ENCODE results near the gene CHEK2. TPM values are rescaled to one million over a fixed set of nuclear protein-coding genes. Genes with fewer than 3 reads are reported as not detected.

Gene CHEK2
- total and polyA plus RNA-seq, 2 experiments from 2014 or later: 86.0 to 121 TPM

DNA sequence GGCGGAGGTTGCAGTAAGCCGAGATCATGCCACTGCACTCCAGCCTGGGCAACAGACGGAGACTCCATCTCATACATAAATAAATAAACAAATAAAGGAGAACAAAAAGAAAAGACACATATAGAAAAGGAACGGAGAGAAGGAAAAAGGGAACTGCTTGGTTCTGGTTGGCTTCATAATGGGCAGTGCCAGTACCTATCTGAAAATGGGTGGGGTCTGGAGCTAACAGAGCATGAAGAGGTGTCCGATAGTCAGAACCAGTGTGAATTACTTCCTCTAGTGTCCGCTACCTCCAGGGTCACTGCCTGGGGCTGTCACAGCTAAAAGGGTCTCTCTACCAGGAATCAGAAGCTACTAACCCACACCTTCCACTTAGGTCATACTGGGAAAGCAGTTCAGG is 34.8 kb downstream of the CHEK2 start:
- H3K27ac ChIP-seq (ENCODE audit: low read depth): no peak overlapping the region
- no peaks in the 10 kb centered on the region for H3K4me1 ChIP-seq (ENCODE audit: insufficient read depth)
- no peaks in the 10 kb centered on the region for H3K27me3 ChIP-seq (ENCODE audit: insufficient read depth)
- no peak overlapping the region for H3K4me2 ChIP-seq
- peaks cover 2% of the 10 kb centered on the region for H3K27me3 Mint-ChIP-seq (ENCODE audit: insufficient read depth, low read depth, poor library complexity)
- no peak overlapping the region for H3K4me3 Mint-ChIP-seq
- H3K36me3 Mint-ChIP-seq (ENCODE audit: low read depth): peaks cover 62% of the 10 kb centered on the region
- H3K9me2 ChIP-seq (ENCODE audit: insufficient read depth): no peaks in the 10 kb centered on the region
- H3K27ac Mint-ChIP-seq: no peak overlapping the region
- H3K36me3 ChIP-seq (ENCODE audit: insufficient read depth): peaks cover 34% of the 10 kb centered on the region
- no peaks in the 10 kb centered on the region for H3K79me2 ChIP-seq (replicated peaks; ENCODE audit: insufficient read depth)
- no peaks in the 10 kb centered on the region for H3F3A ChIP-seq (replicated peaks; ENCODE audit: low read depth)
- no peak for ATAC-seq
- no peak overlapping the region for H3K4me3 ChIP-seq
- TF ChIP-seq EZH2phosphoT487 (IDR thresholded peaks at IDR 0.05; ENCODE audit: unreplicated experiment) (no peak), CREB1 (CRISPR knock-in tag; IDR thresholded peaks at IDR 0.05; ENCODE audit: low read depth) (no peak), POLR2AphosphoS5 (IDR thresholded peaks at IDR 0.05; ENCODE audit: low read depth) (no peak), NANOG (IDR thresholded peaks at IDR 0.05; ENCODE audit: borderline replicate concordance) (no peak), JUNB (IDR thresholded peaks at IDR 0.05; ENCODE audit: unreplicated experiment) (no peak), ZNF331 (CRISPR knock-in tag; IDR thresholded peaks at IDR 0.05; ENCODE audit: low read depth) (no peak)
- TF ChIP-seq, protein P1, sequence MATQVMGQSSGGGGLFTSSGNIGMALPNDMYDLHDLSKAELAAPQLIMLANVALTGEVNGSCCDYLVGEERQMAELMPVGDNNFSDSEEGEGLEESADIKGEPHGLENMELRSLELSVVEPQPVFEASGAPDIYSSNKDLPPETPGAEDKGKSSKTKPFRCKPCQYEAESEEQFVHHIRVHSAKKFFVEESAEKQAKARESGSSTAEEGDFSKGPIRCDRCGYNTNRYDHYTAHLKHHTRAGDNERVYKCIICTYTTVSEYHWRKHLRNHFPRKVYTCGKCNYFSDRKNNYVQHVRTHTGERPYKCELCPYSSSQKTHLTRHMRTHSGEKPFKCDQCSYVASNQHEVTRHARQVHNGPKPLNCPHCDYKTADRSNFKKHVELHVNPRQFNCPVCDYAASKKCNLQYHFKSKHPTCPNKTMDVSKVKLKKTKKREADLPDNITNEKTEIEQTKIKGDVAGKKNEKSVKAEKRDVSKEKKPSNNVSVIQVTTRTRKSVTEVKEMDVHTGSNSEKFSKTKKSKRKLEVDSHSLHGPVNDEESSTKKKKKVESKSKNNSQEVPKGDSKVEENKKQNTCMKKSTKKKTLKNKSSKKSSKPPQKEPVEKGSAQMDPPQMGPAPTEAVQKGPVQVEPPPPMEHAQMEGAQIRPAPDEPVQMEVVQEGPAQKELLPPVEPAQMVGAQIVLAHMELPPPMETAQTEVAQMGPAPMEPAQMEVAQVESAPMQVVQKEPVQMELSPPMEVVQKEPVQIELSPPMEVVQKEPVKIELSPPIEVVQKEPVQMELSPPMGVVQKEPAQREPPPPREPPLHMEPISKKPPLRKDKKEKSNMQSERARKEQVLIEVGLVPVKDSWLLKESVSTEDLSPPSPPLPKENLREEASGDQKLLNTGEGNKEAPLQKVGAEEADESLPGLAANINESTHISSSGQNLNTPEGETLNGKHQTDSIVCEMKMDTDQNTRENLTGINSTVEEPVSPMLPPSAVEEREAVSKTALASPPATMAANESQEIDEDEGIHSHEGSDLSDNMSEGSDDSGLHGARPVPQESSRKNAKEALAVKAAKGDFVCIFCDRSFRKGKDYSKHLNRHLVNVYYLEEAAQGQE (IDR thresholded peaks at IDR 0.05; ENCODE audit: unreplicated experiment): no peak
- TF ChIP-seq, protein P2, sequence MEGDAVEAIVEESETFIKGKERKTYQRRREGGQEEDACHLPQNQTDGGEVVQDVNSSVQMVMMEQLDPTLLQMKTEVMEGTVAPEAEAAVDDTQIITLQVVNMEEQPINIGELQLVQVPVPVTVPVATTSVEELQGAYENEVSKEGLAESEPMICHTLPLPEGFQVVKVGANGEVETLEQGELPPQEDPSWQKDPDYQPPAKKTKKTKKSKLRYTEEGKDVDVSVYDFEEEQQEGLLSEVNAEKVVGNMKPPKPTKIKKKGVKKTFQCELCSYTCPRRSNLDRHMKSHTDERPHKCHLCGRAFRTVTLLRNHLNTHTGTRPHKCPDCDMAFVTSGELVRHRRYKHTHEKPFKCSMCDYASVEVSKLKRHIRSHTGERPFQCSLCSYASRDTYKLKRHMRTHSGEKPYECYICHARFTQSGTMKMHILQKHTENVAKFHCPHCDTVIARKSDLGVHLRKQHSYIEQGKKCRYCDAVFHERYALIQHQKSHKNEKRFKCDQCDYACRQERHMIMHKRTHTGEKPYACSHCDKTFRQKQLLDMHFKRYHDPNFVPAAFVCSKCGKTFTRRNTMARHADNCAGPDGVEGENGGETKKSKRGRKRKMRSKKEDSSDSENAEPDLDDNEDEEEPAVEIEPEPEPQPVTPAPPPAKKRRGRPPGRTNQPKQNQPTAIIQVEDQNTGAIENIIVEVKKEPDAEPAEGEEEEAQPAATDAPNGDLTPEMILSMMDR (conservative IDR thresholded peaks at IDR 0.05; ENCODE audit: low read depth in 2 of 2): no peak
- TF ChIP-seq, protein P3, sequence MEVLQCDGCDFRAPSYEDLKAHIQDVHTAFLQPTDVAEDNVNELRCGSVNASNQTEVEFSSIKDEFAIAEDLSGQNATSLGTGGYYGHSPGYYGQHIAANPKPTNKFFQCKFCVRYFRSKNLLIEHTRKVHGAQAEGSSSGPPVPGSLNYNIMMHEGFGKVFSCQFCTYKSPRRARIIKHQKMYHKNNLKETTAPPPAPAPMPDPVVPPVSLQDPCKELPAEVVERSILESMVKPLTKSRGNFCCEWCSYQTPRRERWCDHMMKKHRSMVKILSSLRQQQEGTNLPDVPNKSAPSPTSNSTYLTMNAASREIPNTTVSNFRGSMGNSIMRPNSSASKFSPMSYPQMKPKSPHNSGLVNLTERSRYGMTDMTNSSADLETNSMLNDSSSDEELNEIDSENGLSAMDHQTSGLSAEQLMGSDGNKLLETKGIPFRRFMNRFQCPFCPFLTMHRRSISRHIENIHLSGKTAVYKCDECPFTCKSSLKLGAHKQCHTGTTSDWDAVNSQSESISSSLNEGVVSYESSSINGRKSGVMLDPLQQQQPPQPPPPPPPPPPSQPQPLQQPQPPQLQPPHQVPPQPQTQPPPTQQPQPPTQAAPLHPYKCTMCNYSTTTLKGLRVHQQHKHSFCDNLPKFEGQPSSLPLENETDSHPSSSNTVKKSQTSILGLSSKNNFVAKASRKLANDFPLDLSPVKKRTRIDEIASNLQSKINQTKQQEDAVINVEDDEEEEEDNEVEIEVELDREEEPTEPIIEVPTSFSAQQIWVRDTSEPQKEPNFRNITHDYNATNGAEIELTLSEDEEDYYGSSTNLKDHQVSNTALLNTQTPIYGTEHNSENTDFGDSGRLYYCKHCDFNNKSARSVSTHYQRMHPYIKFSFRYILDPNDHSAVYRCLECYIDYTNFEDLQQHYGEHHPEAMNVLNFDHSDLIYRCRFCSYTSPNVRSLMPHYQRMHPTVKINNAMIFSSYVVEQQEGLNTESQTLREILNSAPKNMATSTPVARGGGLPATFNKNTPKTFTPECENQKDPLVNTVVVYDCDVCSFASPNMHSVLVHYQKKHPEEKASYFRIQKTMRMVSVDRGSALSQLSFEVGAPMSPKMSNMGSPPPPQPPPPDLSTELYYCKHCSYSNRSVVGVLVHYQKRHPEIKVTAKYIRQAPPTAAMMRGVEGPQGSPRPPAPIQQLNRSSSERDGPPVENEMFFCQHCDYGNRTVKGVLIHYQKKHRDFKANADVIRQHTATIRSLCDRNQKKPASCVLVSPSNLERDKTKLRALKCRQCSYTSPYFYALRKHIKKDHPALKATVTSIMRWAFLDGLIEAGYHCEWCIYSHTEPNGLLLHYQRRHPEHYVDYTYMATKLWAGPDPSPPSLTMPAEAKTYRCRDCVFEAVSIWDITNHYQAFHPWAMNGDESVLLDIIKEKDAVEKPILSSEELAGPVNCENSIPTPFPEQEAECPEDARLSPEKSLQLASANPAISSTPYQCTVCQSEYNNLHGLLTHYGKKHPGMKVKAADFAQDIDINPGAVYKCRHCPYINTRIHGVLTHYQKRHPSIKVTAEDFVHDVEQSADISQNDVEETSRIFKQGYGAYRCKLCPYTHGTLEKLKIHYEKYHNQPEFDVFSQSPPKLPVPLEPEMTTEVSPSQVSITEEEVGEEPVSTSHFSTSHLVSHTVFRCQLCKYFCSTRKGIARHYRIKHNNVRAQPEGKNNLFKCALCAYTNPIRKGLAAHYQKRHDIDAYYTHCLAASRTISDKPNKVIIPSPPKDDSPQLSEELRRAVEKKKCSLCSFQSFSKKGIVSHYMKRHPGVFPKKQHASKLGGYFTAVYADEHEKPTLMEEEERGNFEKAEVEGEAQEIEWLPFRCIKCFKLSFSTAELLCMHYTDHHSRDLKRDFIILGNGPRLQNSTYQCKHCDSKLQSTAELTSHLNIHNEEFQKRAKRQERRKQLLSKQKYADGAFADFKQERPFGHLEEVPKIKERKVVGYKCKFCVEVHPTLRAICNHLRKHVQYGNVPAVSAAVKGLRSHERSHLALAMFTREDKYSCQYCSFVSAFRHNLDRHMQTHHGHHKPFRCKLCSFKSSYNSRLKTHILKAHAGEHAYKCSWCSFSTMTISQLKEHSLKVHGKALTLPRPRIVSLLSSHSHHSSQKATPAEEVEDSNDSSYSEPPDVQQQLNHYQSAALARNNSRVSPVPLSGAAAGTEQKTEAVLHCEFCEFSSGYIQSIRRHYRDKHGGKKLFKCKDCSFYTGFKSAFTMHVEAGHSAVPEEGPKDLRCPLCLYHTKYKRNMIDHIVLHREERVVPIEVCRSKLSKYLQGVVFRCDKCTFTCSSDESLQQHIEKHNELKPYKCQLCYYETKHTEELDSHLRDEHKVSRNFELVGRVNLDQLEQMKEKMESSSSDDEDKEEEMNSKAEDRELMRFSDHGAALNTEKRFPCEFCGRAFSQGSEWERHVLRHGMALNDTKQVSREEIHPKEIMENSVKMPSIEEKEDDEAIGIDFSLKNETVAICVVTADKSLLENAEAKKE (CRISPR knock-in tag; IDR thresholded peaks at IDR 0.05): no peak
- TF ChIP-seq, protein P4, sequence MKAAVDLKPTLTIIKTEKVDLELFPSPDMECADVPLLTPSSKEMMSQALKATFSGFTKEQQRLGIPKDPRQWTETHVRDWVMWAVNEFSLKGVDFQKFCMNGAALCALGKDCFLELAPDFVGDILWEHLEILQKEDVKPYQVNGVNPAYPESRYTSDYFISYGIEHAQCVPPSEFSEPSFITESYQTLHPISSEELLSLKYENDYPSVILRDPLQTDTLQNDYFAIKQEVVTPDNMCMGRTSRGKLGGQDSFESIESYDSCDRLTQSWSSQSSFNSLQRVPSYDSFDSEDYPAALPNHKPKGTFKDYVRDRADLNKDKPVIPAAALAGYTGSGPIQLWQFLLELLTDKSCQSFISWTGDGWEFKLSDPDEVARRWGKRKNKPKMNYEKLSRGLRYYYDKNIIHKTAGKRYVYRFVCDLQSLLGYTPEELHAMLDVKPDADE (IDR thresholded peaks at IDR 0.05): no peak
- no peak for DNase-seq (ENCODE audit: low spot score)
- no peaks in the 10 kb centered on the region; the same call in 1 of the 2 replicates for H4K20me1 ChIP-seq (replicated peaks; ENCODE audit: insufficient read depth)
- H2AFZ ChIP-seq: no peak overlapping the region
- H3K4me1 Mint-ChIP-seq: no peaks in the 10 kb centered on the region
- no peaks in the 10 kb centered on the region; the same call in 2 of the 3 replicates for H3K9me3 Mint-ChIP-seq
